Bronchial epithelial cell (primary cell): Measurements from ENCODE around the gene SYNPO. TPM values are rescaled to one million over a fixed set of nuclear protein-coding genes. Genes with fewer than 3 reads are reported as not detected.

ENCODE experiments used
- DNase-seq: peaks from one replicate; pipeline ENCODE4 v3.0.0-alpha.2; 2010; ENCODE audit warnings: low read depth
- FAIRE-seq: peaks from 2 replicates; lab custom pipeline; 2011; peaks lifted over from hg19 to GRCh38; lab: Jason Lieb, UNC
- H3K27me3 ChIP-seq: 2 replicates; pipeline ENCODE4 v1.5.1; 2011; ENCODE audit warnings: low read length; ENCODE audit not compliant: control insufficient read depth, insufficient read depth
- H3K36me3 ChIP-seq: 2 replicates; pipeline ENCODE4 v1.5.1; 2011; ENCODE audit warnings: low read length; ENCODE audit not compliant: control insufficient read depth, insufficient read depth
- H3K4me3 ChIP-seq: 2 replicates; pipeline ENCODE4 v1.5.1; 2011; ENCODE audit warnings: mild to moderate bottlenecking, low read depth, low read length, control low read depth
- CTCF ChIP-seq: IDR thresholded peaks from 2 replicates; pipeline ENCODE4 v1.5.1; 2011; ENCODE audit warnings: mild to moderate bottlenecking, moderate library complexity, low read length, control low read depth, inconsistent platforms; ENCODE audit not compliant: insufficient read depth, severe bottlenecking
- total RNA-seq: library from RNA; depleted of rRNA; stranded (reverse); fragments of >200 nt; gene quantifications from 2 replicates; pipeline ENCODE4 v1.2.1, GENCODE V29; 2014

The SYNPO gene
- total RNA-seq, 1 donor from 2014 or later = 1.3 TPM

- TF ChIP-seq CTCF = no peak
- H3K36me3 ChIP-seq = no peaks in the 10 kb centered on the region
- no peak overlapping the region for H3K4me3 ChIP-seq
- no peak for DNase-seq
- FAIRE-seq = peak; percentile 76
- H3K27me3 ChIP-seq = no peaks in the 10 kb centered on the region
These were observed 20.9 kb upstream of the SYNPO start for GRCh38 chr5:150619359-150620230.

- no peak for DNase-seq
- no peak for TF ChIP-seq CTCF
These were observed 19.2 kb upstream of the SYNPO start for GRCh38 chr5:150621301-150621700.

GRCh38 chr5:150622157-150622556 is 18.3 kb upstream of the SYNPO start:
- H3K4me3 ChIP-seq = no peak overlapping the region
- no peak for FAIRE-seq

More at GRCh38 chr5:150621301-150621700, 19.2 kb upstream of the SYNPO start:
- no peak overlapping the region for H3K4me3 ChIP-seq
- no peaks in the 10 kb centered on the region for H3K27me3 ChIP-seq
- no peaks in the 10 kb centered on the region for H3K36me3 ChIP-seq
- no peak for FAIRE-seq

GRCh38 chr5:150623152-150623877 is 17.1 kb upstream of the SYNPO start:
- FAIRE-seq (no peak), DNase-seq (no peak)
- Histone ChIP-seq H3K27me3 (no peaks in the 10 kb centered on the region), H3K36me3 (no peaks in the 10 kb centered on the region), H3K4me3 (no peak overlapping the region)
- TF ChIP-seq CTCF = no peak

More at GRCh38 chr5:150622157-150622556, 18.3 kb upstream of the SYNPO start:
- no peaks in the 10 kb centered on the region for H3K36me3 ChIP-seq
- no peak for TF ChIP-seq CTCF
- DNase-seq = no peak
- no peaks in the 10 kb centered on the region for H3K27me3 ChIP-seq

- Histone ChIP-seq H3K36me3 (no peaks in the 10 kb centered on the region), H3K4me3 (no peak overlapping the region), H3K27me3 (no peaks in the 10 kb centered on the region)
- no peak for DNase-seq
- no peak for TF ChIP-seq CTCF
- FAIRE-seq = no peak
These were observed 16.6 kb upstream of the SYNPO start for GRCh38 chr5:150623878-150624216.
